Activated T-cell treated with anti-CD3 and anti-CD28 coated beads, Interleukin-2, amount 50 U/mL, for 24 hours (primary cell): ENCODE results near the gene CD93.
A peak's percentile ranks its signal among the peaks of the same experiment; 100 is the strongest.

ENCODE experiments used
- DNase-seq: peaks from one replicate; pipeline ENCODE4 v3.0.0-alpha.2; 2020
- H3K27ac Mint-ChIP-seq: 2 replicates; pipeline ENCODE4 v1.8.0; 2020; ENCODE audit warnings: mild to moderate bottlenecking, mixed read lengths
- H3K27me3 Mint-ChIP-seq: 2 replicates; pipeline ENCODE4 v1.8.0; 2020; ENCODE audit warnings: mixed read lengths
- H3K36me3 Mint-ChIP-seq: 2 replicates; pipeline ENCODE4 v1.8.0; 2020; ENCODE audit warnings: low read depth, mixed read lengths
- H3K4me1 Mint-ChIP-seq: 2 replicates; pipeline ENCODE4 v1.8.0; 2020; ENCODE audit warnings: low read depth, mixed read lengths
- H3K4me3 Mint-ChIP-seq: 2 replicates; pipeline ENCODE4 v1.8.0; 2020; ENCODE audit warnings: mild to moderate bottlenecking, moderate library complexity, mixed read lengths
- H3K9me3 Mint-ChIP-seq: 2 replicates; pipeline ENCODE4 v1.8.0; 2020; ENCODE audit warnings: mixed read lengths

CD93 gene

DNA sequence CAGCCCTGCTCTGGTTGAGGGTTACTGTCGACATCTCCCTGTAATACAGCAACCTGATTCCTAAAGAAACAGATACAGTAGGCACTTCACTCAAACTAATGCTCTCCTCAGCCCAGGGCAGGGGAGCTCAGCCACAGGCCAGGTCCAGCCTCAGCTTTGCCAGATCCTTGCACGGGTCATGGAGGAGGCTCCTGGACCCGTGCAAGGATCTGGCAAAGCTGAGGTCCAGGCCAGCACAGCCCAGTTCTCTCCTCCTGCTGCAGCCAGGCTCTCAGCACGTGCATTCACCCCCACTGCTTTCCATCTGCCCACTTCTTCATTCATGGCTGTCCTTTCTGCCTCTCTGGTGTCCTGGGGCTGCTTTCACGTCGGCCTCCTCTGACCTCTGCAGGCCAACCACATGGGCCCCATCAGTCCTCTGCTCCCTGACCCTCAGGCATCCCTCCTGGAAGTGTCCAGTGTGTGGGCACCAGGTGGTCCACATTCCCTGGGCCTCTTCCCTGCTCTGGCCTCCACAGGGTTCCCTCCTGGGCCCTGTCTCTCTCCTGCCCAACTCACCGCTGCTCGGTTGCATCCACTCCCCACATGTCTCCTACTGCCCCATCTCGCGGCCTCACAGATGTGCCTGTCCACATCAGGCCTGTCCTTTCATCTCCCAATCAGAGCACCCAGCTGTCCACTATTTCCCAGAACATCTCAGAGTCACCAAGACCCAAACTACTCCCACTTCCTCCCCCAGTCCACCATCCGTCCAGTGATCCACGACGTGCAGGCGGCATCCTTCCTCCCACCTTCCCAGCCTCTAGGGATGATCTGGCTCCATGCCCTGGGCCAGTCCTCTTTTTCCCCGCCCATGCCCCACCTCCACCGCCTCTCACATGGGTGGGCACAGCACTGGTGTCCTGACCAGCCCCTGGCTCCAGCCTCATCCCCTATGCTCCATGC, 11.8 kb upstream of the CD93 start:
- Mint-ChIP-seq H3K9me3 (no peaks in the 10 kb centered on the region), H3K4me1 (no peaks in the 10 kb centered on the region), H3K36me3 (no peaks in the 10 kb centered on the region), H3K27ac (no peak overlapping the region), H3K27me3 (no peaks in the 10 kb centered on the region), H3K4me3 (no peak overlapping the region)
- DNase-seq, result no peak

DNA sequence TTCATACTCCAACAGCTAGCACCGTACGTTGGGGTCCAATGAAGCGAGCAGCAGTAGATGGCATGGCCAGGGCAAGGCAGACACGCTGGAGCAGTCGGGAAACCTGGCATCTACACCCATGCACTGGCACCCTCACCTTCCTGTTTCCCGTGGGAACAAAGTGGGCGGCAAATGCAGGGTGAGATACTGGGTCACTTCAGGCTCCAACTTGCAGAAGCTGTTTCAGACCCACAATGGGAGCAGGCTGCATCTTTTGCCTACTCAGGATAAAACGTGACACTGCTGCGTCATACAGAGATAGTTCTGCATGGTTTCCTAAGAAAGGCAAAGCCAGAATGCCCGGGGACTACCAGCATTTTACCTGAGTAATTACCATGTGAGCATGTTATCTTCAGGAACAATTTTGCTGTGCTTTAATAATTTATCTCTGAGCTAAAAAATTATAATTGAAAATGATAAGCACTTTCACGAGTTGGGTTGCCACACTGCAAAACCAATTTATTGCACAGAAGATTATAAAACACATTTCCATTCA, 10.9 kb upstream of the CD93 start:
- DNase-seq, result no peak
- H3K4me1 Mint-ChIP-seq, result no peaks in the 10 kb centered on the region
- H3K27me3 Mint-ChIP-seq, result no peaks in the 10 kb centered on the region
- H3K4me3 Mint-ChIP-seq, result no peak overlapping the region
- no peaks in the 10 kb centered on the region for H3K9me3 Mint-ChIP-seq
- no peaks in the 10 kb centered on the region for H3K36me3 Mint-ChIP-seq
- H3K27ac Mint-ChIP-seq, result no peak overlapping the region

DNA sequence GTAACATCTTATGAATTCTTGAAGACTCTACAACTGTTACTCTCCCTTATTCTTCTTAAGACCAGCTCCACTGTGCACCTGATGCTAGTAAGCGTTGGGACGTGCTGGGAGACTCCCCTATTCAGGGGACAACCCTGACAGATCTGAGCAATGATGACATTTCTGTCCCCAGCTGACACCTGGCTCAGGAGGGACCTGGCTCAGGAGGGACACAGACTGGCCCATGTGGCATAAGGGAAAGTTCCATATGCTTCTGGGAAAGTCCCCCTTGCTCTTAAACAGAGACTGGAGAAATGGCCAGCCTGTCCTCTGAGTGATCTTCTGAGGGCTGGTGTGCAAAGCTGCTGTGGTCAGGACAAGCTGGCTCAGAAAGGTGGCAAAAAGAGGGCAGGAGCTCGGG, 10.0 kb upstream of the CD93 start:
- Mint-ChIP-seq H3K27me3 (no peaks in the 10 kb centered on the region), H3K9me3 (no peaks in the 10 kb centered on the region), H3K4me3 (no peak overlapping the region), H3K4me1 (no peaks in the 10 kb centered on the region), H3K36me3 (no peaks in the 10 kb centered on the region), H3K27ac (no peak overlapping the region)
- no peak for DNase-seq

DNA sequence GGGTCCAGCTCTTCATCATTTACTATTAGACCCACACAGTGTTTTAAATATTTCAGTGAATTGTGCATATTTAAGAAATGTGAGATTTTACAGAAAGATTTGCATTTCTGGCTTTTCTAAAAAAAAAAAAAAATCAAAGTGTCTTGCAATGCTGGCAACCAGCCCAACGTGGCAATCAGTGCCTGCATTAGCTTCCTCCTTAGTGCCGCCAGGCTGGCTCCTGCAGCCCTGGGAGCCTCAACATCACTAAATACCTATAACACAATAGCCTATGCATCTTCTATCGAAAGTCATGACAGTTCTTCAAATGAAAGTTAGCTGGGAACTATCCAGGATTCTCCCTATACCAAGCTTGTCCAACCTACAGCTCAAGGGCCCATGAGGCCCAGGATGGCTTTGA, 9.4 kb upstream of the CD93 start:
- Mint-ChIP-seq H3K36me3 (no peaks in the 10 kb centered on the region), H3K27me3 (no peaks in the 10 kb centered on the region), H3K9me3 (no peaks in the 10 kb centered on the region), H3K4me3 (no peak overlapping the region), H3K27ac (no peak overlapping the region), H3K4me1 (no peaks in the 10 kb centered on the region)
- no peak for DNase-seq

DNA sequence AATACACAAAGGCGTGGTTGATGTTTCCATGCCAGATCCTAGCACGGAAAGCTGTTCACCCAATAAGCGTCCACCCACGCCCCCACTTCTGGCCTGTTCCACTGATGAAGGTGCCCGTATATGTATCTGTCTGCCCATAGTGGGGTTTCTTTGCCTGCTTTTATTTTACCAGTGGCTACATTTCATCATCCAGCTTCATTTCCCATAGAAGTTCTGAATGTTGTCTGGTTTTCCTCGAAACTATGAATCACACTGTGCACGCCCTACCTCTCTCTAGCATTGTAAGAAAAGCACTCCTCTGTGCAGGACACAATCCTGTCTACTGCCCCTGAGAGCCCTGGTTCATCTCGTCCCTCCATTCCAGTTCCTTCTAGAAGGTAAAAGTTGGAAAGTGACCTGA, 8.8 kb upstream of the CD93 start:
- Mint-ChIP-seq H3K36me3 (no peaks in the 10 kb centered on the region), H3K27me3 (no peaks in the 10 kb centered on the region), H3K9me3 (no peaks in the 10 kb centered on the region), H3K4me3 (no peak overlapping the region), H3K27ac (no peak overlapping the region), H3K4me1 (no peaks in the 10 kb centered on the region)
- no peak for DNase-seq

DNA sequence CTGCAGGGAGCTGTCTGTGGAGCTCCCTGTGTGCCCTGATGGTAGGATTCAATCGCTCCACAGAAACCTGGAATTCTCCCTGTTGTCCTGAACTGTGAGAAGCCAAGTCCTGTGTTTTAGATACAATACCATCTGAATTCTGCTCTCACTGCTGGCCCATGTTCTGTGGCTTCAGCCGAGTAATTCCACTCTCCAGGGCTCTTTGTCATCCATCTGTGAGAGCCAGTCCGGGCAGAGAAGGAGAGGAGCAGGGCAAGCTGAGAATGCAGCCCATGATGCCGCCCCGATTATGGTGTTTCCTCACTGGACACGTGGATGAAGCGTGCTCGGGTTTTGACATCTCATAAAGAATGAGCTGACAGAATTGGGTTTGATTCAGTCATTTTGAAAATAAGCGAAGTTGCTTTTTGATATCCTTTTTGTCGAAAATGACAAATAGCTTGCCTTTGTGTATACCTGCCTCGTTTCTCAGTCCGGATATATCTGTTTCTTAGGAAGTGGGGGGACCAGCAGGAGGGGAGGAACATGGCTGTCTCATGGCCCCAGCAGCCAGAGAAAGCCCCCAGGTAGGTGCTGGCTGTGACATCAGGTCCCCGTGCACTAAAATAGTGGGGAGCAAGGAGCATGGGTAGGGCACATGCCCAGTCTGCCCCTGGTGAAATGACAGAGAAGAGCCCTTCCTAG, 8.2 kb upstream of the CD93 start:
- Mint-ChIP-seq H3K4me3 (no peak overlapping the region), H3K4me1 (no peaks in the 10 kb centered on the region), H3K9me3 (no peaks in the 10 kb centered on the region), H3K27ac (no peak overlapping the region), H3K36me3 (no peaks in the 10 kb centered on the region), H3K27me3 (no peaks in the 10 kb centered on the region)
- DNase-seq, result peak; percentile 2

DNA sequence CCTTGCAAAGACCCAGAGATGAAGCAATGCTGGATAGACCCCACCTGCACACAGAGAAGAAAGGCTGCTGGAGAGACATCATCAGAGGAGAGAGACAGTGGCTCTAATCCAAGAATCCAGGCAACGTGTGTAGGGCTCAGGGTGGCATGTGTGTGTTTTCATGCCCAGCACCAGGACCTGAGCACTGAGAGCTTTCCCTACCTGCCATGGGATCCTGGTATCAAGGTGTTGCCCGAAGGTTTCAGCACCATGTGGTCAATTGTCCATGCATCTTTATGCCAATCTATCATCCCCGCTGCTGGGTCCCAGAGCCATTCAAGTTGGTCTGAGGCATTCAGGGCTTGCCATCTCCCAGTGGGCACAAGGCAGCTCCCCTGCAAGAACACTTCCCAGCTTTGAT, 7.5 kb upstream of the CD93 start:
- H3K27me3 Mint-ChIP-seq, result no peaks in the 10 kb centered on the region
- no peaks in the 10 kb centered on the region for H3K4me1 Mint-ChIP-seq
- DNase-seq, result peak; percentile 18
- no peaks in the 10 kb centered on the region for H3K36me3 Mint-ChIP-seq
- H3K27ac Mint-ChIP-seq, result no peak overlapping the region
- no peak overlapping the region for H3K4me3 Mint-ChIP-seq
- no peaks in the 10 kb centered on the region for H3K9me3 Mint-ChIP-seq

DNA sequence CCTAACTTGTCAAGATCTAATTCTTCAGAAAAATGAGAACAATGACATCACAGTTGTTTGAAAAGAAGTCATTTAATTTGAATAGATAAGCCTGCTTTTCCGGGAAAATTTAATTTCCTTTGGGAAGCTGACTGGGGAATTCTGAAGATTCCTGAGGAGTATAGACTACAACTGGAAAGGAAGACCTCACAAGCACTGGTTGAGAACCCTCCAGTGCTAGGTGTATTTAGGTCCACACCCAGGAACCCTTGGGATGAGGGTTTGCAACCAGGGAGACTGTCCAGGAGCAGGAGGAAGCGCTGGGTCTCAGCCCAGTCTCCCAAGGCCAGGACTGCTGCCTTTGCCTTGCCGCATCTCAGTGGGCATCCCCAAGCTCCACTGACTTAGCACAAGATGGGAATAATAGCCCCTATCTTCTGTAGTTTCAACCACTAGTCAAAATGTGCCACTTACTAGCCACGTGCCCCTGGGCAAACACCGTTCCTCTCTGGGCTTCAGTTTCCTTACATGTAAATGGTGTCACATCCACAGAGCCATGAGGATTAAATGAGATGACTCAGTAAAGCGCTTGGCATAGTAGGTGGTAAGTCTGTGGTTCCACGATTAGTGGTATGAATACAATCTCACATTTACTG, 6.9 kb upstream of the CD93 start:
- Mint-ChIP-seq H3K36me3 (no peaks in the 10 kb centered on the region), H3K27ac (no peak overlapping the region), H3K9me3 (no peaks in the 10 kb centered on the region), H3K4me3 (no peak overlapping the region), H3K27me3 (no peaks in the 10 kb centered on the region), H3K4me1 (no peaks in the 10 kb centered on the region)
- DNase-seq, result no peak

DNA sequence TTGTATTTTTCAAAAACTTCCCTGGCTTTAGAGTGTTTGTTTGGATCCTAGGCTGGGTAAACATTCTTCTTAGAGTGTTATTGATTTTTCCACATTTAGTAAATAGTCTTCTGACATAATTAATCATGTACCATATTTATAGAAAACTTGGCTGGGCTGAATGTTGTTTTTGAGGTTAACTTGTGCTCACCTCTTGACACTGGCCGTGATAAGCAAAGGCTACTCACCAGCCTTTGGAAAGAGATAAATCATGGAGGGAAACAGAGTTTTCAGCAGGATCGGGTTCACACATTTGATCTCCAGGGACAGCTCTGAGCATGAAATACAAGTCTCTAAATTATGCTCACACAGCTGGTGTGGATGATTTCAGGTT, 6.2 kb upstream of the CD93 start:
- no peaks in the 10 kb centered on the region for H3K4me1 Mint-ChIP-seq
- H3K36me3 Mint-ChIP-seq, result no peaks in the 10 kb centered on the region
- no peak overlapping the region for H3K27ac Mint-ChIP-seq
- H3K27me3 Mint-ChIP-seq, result peaks cover 3% of the 10 kb centered on the region
- H3K4me3 Mint-ChIP-seq, result no peak overlapping the region
- no peaks in the 10 kb centered on the region for H3K9me3 Mint-ChIP-seq
- no peak for DNase-seq

DNA sequence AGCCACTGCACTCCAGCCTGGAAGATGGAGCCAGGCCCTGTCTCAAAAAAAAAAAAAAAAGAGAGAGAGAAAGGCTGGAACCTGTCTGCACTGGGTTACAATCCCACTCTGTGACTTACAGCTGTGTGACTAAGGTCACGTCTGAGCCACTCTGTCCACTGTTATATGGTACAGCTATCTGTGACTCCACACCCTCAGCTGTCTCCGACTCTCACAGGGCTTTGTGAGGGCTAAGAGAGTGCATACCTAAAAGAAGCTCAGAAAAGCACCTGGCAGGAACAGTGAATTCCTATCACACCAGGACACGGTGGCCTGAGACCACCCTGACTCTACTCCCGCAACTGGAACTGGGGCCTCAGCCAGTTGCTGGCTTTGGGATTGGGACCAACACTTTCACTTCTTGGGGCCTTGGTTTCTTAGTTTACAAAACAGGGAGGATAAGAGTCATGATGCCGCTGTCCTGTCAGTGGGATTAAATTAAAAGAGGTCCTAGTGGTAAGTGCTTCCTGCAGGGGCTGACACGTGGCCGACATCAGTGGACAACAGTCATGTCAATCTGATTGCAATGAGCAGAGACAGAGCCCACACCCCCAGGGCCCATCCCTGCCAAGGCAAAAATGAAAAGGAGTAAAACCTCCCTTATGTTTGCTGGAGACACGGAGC, 5.7 kb upstream of the CD93 start:
- H3K4me3 Mint-ChIP-seq, result no peak overlapping the region
- no peaks in the 10 kb centered on the region for H3K9me3 Mint-ChIP-seq
- H3K27me3 Mint-ChIP-seq, result peaks cover 3% of the 10 kb centered on the region
- H3K27ac Mint-ChIP-seq, result no peak overlapping the region
- no peaks in the 10 kb centered on the region for H3K36me3 Mint-ChIP-seq
- H3K4me1 Mint-ChIP-seq, result peaks cover under 1% of the 10 kb centered on the region
- no peak for DNase-seq

DNA sequence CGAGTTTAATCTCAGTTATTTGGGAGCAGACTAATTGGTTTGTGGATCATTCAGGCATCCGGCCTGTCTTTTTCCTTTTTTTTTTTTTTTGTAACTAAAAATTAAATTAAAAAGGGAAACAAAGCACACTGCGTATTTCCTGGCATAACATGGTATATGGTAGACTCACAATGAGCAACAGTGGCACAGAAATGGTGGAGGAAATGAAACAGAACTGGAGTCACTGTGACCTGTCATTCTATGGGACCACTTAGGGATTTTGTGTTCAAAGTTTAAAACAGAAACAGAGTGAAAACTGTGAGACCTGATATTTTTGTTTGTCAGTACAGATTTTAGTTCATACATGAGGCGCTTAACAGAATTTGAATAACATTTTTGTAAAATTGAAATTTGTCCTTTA, 4.8 kb upstream of the CD93 start:
- Mint-ChIP-seq H3K4me1 (peaks cover 7% of the 10 kb centered on the region), H3K36me3 (no peaks in the 10 kb centered on the region), H3K4me3 (no peak overlapping the region), H3K27ac (no peak overlapping the region), H3K27me3 (peaks cover 3% of the 10 kb centered on the region), H3K9me3 (no peaks in the 10 kb centered on the region)
- DNase-seq, result no peak

DNA sequence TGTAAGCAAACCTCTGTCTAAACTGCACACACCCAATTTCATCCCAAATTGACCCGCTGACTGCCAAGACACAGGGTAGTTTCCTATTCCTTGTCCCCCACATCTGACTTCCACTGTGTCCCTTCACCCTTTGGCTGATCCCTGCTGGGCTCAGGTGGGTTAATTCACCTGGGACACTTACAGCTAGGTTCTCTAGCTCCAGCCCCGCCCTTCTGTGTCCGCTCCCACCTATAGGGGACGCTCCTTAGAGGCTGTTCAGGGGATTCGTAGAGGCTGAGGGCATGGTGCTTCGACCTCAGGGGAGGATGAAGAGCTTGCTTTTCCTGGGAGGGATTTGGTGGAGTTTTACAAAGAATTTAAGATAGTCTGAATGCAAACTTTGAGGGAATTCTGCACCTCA, 4.0 kb upstream of the CD93 start:
- no peak overlapping the region for H3K4me3 Mint-ChIP-seq
- no peaks in the 10 kb centered on the region for H3K36me3 Mint-ChIP-seq
- peaks cover 7% of the 10 kb centered on the region for H3K4me1 Mint-ChIP-seq
- peaks cover 3% of the 10 kb centered on the region for H3K27me3 Mint-ChIP-seq
- no peak overlapping the region for H3K27ac Mint-ChIP-seq
- no peak for DNase-seq
- no peaks in the 10 kb centered on the region for H3K9me3 Mint-ChIP-seq

DNA sequence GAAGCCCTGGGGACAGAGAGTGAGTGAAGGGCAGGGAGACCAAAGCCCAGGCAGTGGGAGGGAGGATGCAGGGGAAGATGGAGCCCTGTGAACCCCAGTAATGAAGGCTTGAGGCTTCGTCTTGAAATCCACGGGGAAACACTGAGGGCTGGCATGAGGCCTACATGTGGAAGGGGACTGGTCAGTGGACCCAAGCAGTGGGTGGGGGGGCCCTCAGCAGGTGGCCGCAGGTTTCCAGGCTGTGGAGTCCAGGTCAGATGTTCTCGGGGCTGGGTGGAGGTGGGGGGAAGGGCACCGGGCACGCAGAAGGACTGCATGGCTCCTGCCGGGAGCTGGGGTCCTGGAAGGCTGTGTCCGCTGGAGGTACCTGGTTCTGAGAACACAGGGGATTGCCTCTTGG, 2.7 kb upstream of the CD93 start:
- H3K36me3 Mint-ChIP-seq, result no peaks in the 10 kb centered on the region
- H3K27me3 Mint-ChIP-seq, result peaks cover 3% of the 10 kb centered on the region
- H3K27ac Mint-ChIP-seq, result no peak overlapping the region
- H3K9me3 Mint-ChIP-seq, result no peaks in the 10 kb centered on the region
- no peak overlapping the region for H3K4me3 Mint-ChIP-seq
- peaks cover 7% of the 10 kb centered on the region for H3K4me1 Mint-ChIP-seq
- DNase-seq, result no peak

DNA sequence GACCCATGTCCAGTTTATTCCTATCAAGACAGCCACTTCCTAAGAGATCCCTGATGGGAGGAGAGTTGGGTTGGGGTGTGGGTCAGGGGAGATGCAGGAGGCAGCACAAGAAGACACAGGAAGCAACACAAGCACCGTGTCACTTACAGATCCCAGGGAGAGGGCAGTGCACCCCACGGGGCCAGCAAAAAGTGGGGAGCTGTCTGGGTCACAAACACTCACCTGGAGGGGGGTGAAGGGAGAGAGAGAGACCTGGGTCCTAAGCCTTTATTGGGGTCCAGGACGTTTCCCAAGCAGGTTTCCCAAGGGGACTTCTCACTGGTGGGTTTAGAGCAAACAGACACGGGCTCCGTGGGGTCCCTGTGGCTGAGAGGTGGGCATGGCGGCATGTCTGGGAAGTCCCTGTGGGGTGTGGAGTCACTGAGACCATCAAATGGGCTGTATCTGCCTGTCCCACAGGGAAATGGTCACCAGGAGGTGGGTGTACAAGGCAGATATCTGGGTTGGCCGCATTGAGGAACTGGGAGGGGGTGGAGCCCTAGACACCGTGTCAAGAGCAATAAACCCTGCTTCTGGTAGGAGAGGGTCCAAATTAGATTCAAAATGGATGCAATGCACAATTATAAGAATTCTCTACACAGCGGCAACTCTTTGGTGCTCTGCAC, 1.6 kb upstream of the CD93 start:
- H3K27me3 Mint-ChIP-seq, result peaks cover 3% of the 10 kb centered on the region
- H3K4me1 Mint-ChIP-seq, result peaks cover 7% of the 10 kb centered on the region
- H3K36me3 Mint-ChIP-seq, result no peaks in the 10 kb centered on the region
- H3K27ac Mint-ChIP-seq, result no peak overlapping the region
- no peak for DNase-seq
- H3K4me3 Mint-ChIP-seq, result no peak overlapping the region
- H3K9me3 Mint-ChIP-seq, result no peaks in the 10 kb centered on the region
